NCI-H2107 treated with DMSO at 0.1 percent for 48 hours (cell line): ENCODE data around the gene EXOC7.
"Not testable (repeated sequence)": the region's sequence is repeated elsewhere in the genome, so short reads cannot be mapped to it uniquely, and the experiment has no call there.

Experiments used
- DNase-seq: peaks from one replicate; lab custom pipeline; 2025; ENCODE audit not compliant: unreplicated experiment; lab: John Stamatoyannopoulos, UW

Gene EXOC7

DNA sequence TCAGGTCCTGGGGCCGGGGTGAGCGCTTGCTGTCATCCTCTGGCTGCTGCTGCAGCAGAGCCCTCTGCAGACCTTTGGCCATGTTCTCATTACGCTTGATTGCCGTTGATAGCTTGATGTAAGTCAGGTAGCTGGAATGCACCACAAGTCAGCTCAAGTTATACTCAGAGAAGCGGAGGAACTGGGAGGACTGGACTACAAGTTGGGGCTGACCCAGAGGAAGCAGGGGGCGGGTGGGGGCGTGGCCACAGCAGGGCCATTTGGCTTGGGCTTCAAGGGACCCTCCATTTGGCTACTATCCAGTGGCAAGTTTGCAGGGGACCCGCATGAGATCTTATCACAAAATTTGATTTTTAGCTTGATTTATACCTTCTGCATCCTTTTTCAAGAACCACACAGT lies 57.5 kb downstream of the EXOC7 start:
- no peak for DNase-seq

GRCh38 chr17:76044475-76045007 lies 59.0 kb downstream of the EXOC7 start:
- DNase-seq, result not testable (repeated sequence)

- not testable (repeated sequence) for DNase-seq
These were observed 60.7 kb downstream of the EXOC7 start for GRCh38 chr17:76042868-76043267.

- no peak for DNase-seq
These were observed 63.2 kb downstream of the EXOC7 start for GRCh38 chr17:76040376-76040775.

DNA sequence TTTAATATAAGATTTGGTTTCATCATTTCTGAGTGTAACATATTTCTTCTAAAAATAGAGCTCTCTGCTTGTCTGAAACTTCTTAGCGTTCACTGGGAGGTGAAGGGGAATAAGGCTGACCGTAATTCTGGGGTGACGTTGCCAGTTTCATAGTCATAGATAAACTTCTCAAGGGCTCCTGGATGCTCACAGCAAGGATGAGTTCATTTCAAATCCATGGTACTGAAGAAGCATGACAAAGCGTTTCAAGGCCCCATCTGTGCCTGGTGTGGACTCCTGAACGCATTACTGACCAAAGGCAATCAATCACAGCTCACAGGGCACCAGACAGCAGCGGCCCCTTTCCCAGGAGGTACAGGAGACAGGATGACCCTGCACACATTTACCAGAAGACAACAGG lies 64.5 kb downstream of the EXOC7 start:
- no peak for DNase-seq

- DNase-seq, result no peak
These were observed 65.5 kb downstream of the EXOC7 start for GRCh38 chr17:76038050-76038449.

GRCh38 chr17:76036497-76037261 lies 66.9 kb downstream of the EXOC7 start:
- DNase-seq, result peak; percentile 51

DNA sequence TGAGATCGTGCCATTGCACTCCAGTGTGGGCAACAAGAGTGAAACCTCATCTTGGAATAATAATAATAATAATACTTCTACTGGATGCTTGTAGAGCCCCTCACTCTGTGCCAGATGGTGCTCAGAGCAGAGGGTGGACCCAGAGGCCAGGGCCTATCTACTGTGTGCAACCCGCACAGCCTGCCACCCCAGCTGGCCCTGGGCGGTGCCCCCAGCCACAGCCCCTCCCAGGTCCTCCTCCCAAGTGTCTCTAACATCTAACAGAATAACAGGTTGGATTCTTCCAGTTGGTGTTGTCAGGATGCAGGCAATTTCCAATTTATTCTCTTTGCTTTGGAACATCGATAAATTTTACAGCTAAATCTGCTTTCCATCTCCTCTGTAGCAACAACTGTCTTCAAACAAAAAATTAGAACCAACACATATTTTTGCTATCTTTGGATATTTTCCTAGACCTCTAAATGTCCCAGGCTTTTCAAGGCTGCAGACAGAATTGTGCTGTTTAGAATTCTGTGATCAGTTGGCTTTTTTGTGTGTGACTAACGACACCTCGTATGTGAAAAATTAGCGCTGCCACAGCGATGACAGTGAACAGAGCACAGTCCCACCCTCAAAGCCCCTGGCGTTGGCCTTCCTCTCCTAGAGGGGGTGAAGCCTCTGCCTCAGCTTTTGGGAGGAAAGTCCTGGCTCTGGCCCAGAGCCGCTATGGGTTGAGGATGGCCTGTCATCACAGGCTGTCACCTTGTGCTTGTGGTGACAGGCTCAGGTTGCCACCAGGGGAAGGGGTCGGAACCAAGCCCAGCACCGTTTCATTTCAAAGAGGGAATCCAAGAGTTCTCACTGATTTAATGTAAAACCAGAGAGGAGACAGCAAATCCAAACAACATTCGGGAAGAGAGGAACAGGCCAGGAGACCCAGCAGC lies 68.9 kb downstream of the EXOC7 start:
- DNase-seq, result no peak

DNA sequence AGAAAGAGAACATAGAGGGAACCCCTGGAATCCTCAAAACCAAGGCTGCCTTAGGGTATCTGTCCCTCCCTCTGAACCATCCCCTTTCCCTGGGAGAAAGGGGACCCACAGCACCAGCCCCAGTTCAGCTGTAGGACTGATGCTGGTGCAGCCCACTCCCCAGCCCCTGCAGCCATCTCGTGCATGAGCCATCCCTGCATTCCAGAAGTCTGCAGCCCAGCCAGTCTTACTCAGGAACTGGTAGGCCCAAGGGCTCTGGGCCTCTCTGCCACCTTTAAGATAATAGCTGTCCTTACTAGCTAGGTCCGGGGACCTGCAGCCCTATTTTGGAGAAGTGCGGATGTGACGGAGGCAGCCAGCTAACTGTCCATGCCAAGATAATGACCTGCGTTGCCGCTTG lies 70.4 kb downstream of the EXOC7 start:
- no peak for DNase-seq

DNA sequence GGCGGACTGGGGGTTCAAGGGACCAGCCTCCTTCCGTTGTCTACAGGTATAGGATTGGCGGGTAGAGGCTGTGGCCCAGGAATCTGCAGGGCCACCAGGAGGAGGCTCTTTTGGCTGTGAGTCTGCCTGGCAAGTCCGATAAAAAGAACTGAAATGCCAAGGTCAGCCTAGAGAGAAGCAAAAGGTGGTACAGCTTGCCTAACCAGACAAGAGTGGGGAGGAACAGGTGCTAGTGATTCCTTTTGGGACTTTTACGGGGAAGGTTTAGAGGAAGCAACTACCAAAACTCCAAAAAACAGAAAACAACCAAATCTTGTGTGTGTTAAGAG lies 70.8 kb downstream of the EXOC7 start:
- no peak for DNase-seq

DNA sequence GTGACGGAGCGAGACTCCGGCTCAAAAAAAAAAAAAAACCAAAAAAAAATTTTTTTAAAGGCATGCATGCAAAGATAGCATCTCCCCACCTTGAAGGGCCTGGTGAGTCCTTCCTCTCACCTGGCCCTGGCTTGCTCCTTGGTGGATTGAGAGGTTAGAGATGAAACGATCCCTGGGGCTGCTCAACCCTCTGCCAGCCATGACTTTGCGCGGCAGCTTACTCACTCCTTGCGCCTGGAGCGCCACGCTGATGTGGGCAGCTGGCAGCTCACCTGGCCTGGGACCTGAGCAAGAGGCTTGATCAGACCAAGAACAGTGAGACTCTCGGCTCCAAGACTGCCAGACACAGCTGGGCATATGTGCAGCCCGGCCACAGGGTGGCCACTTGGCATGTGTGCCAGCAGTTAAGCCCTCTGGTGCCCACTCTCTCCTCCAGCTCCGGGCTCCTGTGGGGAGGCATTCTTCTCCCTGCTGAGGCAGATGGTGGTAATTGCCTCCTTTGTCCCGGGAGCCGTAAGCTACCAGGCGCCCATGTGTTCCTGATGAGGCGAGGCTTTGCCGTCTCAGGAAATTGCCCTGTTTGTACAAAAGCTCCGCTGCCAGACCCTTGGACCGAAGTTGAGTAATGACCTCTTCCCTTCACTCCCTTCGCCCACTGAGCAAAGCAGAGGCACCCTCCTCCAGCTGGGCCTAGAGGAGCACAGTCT lies 71.4 kb downstream of the EXOC7 start:
- peak; percentile 40 for DNase-seq
